Activated CD8-positive, alpha-beta memory T cell treated with anti-CD3 and anti-CD28 coated beads, Interleukin-2, amount 50 U/mL, for 24 hours (primary cell): ENCODE measurements around the gene PLCB4.

Experiments used
- DNase-seq: peaks from one replicate; pipeline ENCODE4 v3.0.0-alpha.2; 2020; ENCODE audit errors: extremely low read depth

The PLCB4 gene

GRCh38 chr20:9517297-9518162, 448.6 kb downstream of the PLCB4 start:
- DNase-seq: no peak

DNA sequence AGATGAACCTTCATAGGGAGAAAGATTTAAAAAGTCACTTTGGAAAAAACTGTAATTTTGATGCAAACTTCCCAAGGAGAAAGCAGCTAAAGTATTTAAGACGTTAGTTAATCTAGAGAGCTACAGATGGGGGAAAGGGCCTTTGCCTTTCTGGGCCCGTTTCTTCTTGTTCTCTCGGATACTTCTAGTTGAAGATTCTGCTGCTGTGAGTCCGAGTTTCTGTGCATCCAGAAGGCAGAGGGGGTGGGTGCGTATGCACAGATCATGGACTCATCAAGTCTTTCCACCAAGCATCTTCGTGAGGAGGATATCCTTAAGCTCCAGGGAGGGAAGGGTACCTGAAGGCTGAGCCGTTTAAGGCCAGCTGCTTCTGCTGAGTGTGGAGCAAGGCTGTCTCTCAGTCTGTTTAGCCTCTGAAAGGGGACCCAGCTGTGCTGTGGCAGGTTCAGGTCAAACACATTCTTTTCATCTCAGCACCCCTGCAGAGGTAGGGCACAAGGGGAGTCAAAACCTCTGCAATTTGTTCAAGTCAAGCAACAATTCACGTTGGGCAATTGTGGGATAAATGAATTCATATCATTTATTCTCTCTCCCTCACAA, 449.8 kb downstream of the PLCB4 start:
- DNase-seq: no peak

DNA sequence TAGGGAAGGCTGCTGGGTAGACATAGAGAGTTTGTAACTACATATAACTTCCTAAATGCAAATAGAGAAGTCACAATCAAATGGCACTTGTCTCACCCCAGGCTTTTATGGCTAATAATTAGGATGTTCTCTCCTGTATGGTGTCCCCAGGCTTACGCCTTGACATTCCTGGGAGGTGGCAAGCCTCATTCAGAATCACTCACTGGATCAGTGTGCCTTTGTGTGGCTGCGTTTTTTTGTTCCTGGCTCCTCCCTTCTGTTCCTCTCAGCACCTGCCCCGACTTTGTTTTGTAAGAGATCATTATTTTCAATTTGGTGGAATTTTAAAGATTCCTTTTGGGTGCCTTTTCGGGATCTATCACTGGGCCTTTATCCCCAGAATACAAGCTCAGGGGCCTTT, 451.2 kb downstream of the PLCB4 start:
- no peak for DNase-seq

GRCh38 chr20:9523636-9524035, 454.7 kb downstream of the PLCB4 start:
- DNase-seq: no peak
